Tibial artery (tissue), 4 donors: ENCODE data around the gene NRN1.

Experiments used
- DNase-seq, 2 donors: peaks; one replicate each; pipeline ENCODE4 v3.0.0-alpha.2; 2019
- H3K27ac ChIP-seq, 2 donors: fragments of 200-600 bp; sonication (generic) in 1 of 2; 1 replicate in 1 of 2; 2 replicates in 1 of 2; pipeline ENCODE4 v1.5.1; 2018 to 2019; ENCODE audit warnings: mild to moderate bottlenecking in 1 of 2
- H3K27me3 ChIP-seq, 2 donors: fragments of 200-600 bp; sonication (generic) in 1 of 2; one replicate each; pipeline versions ENCODE4 v1.5.1 to v1.6.0; 2016 to 2019
- H3K36me3 ChIP-seq, 3 donors: fragments of 200-600 bp; sonication (generic) in 2 of 3; one replicate each; pipeline ENCODE4 v1.5.1; 2016 to 2019; ENCODE audit warnings: mild to moderate bottlenecking in 2 of 3
- H3K4me1 ChIP-seq, 4 donors: fragments of 200-600 bp; sonication (generic) in 2 of 4; 1 replicate in 3 of 4; 2 replicates in 1 of 4; pipeline ENCODE4 v1.5.1; 2016 to 2019
- H3K4me3 ChIP-seq, 2 donors: fragments of 200-600 bp; sonication (generic) in 1 of 2; 1 replicate in 1 of 2; 2 replicates in 1 of 2; pipeline ENCODE4 v1.5.1; 2018 to 2019; ENCODE audit warnings: mild to moderate bottlenecking in 2 of 2
- H3K9me3 ChIP-seq, 3 donors: fragments of 200-600 bp; sonication (generic) in 1 of 3; one replicate each; pipeline ENCODE4 v1.5.1; 2016 to 2019
- intact Hi-C: fragments of 100-400 bp; cut with DNase I; formaldehyde crosslinking; loops from one replicate; pipeline ENCODE4 v1.15.0; 2023; ENCODE audit warnings: low total_unique reads
- TF ChIP-seq, protein P1 (sequence below), 2 experiments: fragments of 200-600 bp in 1 of 2; fragments of 450-650 bp in 1 of 2; IDR thresholded peaks; one replicate each; pipeline ENCODE4 v1.5.1; 2017 to 2019; ENCODE audit warnings: antibody characterized with exemption in 2 of 2, mild to moderate bottlenecking in 1 of 2, moderate library complexity in 1 of 2

The NRN1 gene

DNA sequence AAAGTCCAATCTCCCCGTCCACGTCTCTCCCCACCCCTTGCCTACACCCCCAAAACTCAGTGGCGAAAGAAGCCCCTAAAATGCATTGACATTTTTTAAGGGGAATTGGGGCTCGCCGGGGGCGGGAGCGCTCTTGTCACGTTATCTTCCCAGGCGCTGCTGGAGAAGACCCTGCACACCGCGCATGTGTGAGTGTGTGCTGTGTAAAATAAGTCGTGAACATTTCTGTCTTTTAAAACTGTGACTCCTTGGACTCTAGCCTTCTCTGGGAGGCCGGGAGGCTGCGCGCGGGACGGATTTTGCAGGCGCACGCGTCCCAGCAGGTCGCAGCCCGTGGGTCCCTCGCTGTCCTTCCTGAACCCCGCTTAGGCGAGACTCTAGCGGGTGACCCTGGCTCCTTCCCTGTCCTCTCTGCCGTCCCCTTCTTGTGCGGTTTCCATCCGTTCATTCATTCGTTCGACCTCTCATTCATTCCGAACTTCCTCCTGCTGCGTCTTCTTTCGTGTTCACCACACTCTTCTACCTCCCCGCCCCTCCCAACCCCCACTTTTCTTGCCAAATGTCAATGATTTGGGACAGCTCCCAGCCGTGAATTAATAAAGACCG is 2.2 kb downstream of the NRN1 start:
- Histone ChIP-seq H3K4me3 (peak overlapping the region; percentile 45 to 56), H3K36me3 (no peaks in the 10 kb centered on the region), H3K27ac (peak overlapping the region in 1 of 2 donors; percentile 49), H3K27me3 (peaks cover 4 to 89% of the 10 kb centered on the region in 2 donors), H3K4me1 (peaks cover 0 to 69% (median 44%) of the 10 kb centered on the region in 4 donors), H3K9me3 (peaks cover 0 to 5% (median 0%) of the 10 kb centered on the region in 3 donors)
- no peak for DNase-seq
- TF ChIP-seq, protein P1, sequence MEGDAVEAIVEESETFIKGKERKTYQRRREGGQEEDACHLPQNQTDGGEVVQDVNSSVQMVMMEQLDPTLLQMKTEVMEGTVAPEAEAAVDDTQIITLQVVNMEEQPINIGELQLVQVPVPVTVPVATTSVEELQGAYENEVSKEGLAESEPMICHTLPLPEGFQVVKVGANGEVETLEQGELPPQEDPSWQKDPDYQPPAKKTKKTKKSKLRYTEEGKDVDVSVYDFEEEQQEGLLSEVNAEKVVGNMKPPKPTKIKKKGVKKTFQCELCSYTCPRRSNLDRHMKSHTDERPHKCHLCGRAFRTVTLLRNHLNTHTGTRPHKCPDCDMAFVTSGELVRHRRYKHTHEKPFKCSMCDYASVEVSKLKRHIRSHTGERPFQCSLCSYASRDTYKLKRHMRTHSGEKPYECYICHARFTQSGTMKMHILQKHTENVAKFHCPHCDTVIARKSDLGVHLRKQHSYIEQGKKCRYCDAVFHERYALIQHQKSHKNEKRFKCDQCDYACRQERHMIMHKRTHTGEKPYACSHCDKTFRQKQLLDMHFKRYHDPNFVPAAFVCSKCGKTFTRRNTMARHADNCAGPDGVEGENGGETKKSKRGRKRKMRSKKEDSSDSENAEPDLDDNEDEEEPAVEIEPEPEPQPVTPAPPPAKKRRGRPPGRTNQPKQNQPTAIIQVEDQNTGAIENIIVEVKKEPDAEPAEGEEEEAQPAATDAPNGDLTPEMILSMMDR (IDR thresholded peaks at IDR 0.05): no peak
- intact Hi-C loops: loop anchor here (10.0 kb wide), 2 partner anchors 330 to 800 kb away; no protein-coding TSS in a partner anchor

DNA sequence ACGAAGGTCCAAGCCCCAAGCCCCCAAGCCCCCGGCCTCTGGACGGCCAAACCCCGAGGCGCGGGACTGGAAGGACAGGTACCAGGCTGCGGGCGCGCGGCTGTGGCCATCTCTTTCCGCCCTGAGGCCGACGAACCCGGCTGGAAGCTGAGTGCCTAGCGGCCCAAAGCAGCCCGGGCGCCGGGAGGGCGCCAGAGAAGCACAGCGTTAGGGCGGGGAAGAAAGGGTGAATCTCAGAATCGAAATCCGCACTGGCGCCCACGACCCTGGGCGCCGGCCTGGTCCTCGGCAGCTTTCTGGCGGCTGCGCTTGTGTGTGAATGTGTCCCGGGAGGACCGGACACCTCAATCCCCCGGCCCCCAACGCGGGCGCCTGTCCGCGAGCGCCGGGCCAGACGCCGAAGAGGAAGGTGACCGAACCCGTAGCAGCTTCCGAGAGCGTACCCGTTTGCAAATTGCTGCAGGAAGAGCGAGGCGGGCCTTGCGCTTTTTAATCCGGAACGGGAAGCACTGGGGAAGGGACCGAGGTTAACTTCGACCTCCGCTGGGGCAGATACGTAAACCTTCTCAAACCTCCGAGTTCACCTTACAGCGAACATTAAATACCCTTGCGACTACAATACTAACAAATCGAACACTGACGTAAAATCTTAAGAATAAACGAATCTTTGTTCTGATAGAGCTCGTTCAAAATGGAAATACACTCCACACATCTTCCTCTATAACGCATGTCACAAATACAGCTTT is 2.9 kb downstream of the NRN1 start:
- Histone ChIP-seq H3K27ac (peak overlapping the region; percentile 29 to 49), H3K27me3 (peaks cover 4 to 89% of the 10 kb centered on the region in 2 donors), H3K4me3 (peak overlapping the region; percentile 45 to 56), H3K36me3 (no peaks in the 10 kb centered on the region), H3K4me1 (peaks cover 0 to 69% (median 41%) of the 10 kb centered on the region in 4 donors), H3K9me3 (peaks cover 0 to 5% (median 0%) of the 10 kb centered on the region in 3 donors)
- no peak for DNase-seq
- TF ChIP-seq, protein P1 (IDR thresholded peaks at IDR 0.05): no peak
- intact Hi-C loops: loop anchor here (10.0 kb wide), 2 partner anchors 329 to 799 kb away; no protein-coding TSS in a partner anchor

DNA sequence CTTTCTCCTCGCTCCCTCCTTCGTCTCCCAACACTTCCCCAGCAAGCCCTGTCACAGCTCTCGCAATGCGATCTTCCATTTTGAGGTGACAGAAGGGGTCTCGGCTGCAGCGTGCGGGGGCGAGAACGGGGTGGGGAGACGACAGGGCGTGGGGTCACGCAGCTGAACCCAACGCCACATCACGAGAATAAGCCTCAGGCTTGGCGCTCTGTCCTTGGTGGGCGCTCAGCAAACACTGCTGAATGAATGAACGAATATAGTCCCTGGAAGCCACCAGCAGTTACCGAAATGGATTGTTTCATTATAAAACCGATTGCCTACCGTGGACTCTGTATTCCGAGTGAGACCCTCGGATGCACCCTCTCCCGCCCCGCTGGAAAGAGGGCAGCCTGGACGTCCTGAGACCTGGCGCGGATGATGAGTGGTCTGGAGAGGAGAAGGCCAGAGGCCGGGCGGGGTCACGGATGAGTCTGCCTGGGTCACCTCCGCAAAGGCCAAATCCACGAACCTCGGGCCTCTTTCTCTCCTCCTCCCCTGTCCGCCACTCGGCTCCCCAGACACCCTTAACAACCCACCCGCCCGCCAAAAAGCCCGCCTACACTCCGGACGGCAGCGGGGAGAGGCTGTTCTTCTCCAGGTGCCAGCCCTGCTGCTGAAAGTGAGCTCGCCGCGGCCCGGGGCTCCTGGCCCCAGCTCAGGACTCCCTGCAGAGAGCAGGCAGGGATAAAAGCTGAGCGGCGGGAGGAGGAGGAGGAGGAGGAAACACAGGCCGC is 3.7 kb downstream of the NRN1 start:
- H3K27ac ChIP-seq: peak overlapping the region; percentile 29 to 49
- TF ChIP-seq, protein P1 (IDR thresholded peaks at IDR 0.05): no peak
- no peaks in the 10 kb centered on the region for H3K36me3 ChIP-seq
- H3K4me1 ChIP-seq: peaks cover 0 to 63% (median 34%) of the 10 kb centered on the region in 4 donors
- peak overlapping the region; percentile 45 to 56 for H3K4me3 ChIP-seq
- intact Hi-C loops: loop anchor here (10.0 kb wide), 2 partner anchors 328 to 798 kb away; no protein-coding TSS in a partner anchor
- no peak for DNase-seq
- H3K27me3 ChIP-seq: peaks cover 0 to 89% of the 10 kb centered on the region in 2 donors
- H3K9me3 ChIP-seq: peaks cover 0 to 5% (median 0%) of the 10 kb centered on the region in 3 donors

- H3K4me1 ChIP-seq: peaks cover 0 to 61% (median 30%) of the 10 kb centered on the region in 4 donors
- intact Hi-C loops: loop anchor here (10.0 kb wide), 2 partner anchors 327 to 797 kb away; no protein-coding TSS in a partner anchor
- DNase-seq: no peak
- H3K36me3 ChIP-seq: no peaks in the 10 kb centered on the region
- H3K9me3 ChIP-seq: peaks cover 0 to 5% (median 0%) of the 10 kb centered on the region in 3 donors
- H3K27me3 ChIP-seq: peaks cover 0 to 89% of the 10 kb centered on the region in 2 donors
- TF ChIP-seq, protein P1 (IDR thresholded peaks at IDR 0.05): no peak
- H3K27ac ChIP-seq: no peak overlapping the region
- no peak overlapping the region for H3K4me3 ChIP-seq
These were observed 4.5 kb downstream of the NRN1 start for GRCh38 chr6:6002005-6002847.
